Caco-2 (cell line): ENCODE data around the gene INHBB. TPM values are rescaled to one million over a fixed set of nuclear protein-coding genes. Genes with fewer than 3 reads are reported as not detected.

Experiments
- Bru-seq: library from RNA; stranded (reverse); fragments of 400-500 nt; gene quantifications from one replicate; lab custom pipeline; 2021; lab: Mats Ljungman, UMichigan
- BruChase-seq, 2 experiments: library from RNA; stranded (reverse); fragments of 400-500 nt; gene quantifications; one replicate each; lab custom pipeline; 2021; lab: Mats Ljungman, UMichigan
- BruUV-seq: library from RNA; stranded (reverse); fragments of 400-500 nt; replicated peaks from 2 replicates; lab custom pipeline; 2021; lab: Mats Ljungman, UMichigan
- CTCF ChIA-PET: fragments of 300-600 bp; sonication (Branson Sonifier 250); formaldehyde crosslinking; loops from one replicate; lab custom pipeline; 2022; ENCODE audit warnings: antibody characterized with exemption; lab: Charles Lee
- POLR2A ChIA-PET: fragments of 300-600 bp; sonication (Branson Sonifier 250); formaldehyde crosslinking; loops from one replicate; lab custom pipeline; 2022; ENCODE audit warnings: antibody characterized with exemption; lab: Charles Lee
- DNase-seq, 2 experiments: peaks; one replicate each; pipeline versions ENCODE4 v3.0.0 to v3.0.0-alpha.2; 2020 to 2022
- H3K27me3 ChIP-seq: replicated peaks from 2 replicates; pipeline ENCODE4 v1.6.0; 2011; ENCODE audit warnings: low read length; ENCODE audit not compliant: control insufficient read depth, insufficient read depth
- H3K36me3 ChIP-seq: 2 replicates; pipeline ENCODE4 v1.5.1; 2011; ENCODE audit warnings: low read length; ENCODE audit not compliant: control insufficient read depth, insufficient read depth
- H3K4me1 ChIP-seq: fragments of 250-450 bp; sonication (Bioruptor Pico); 2 replicates; pipeline ENCODE4 v1.5.1; 2020; ENCODE audit warnings: mild to moderate bottlenecking
- H3K4me3 ChIP-seq: 2 replicates; pipeline ENCODE4 v1.5.1; 2011; ENCODE audit warnings: low read depth, mild to moderate bottlenecking, control low read depth, low read length
- H3K9me3 ChIP-seq: fragments of 250-450 bp; sonication (Bioruptor Pico); 2 replicates; pipeline ENCODE4 v1.5.1; 2020; ENCODE audit warnings: mild to moderate bottlenecking, moderate library complexity
- H3K27ac Mint-ChIP-seq: one replicate; pipeline ENCODE4 v1.8.0; 2022; ENCODE audit warnings: mixed read lengths; ENCODE audit not compliant: unreplicated experiment
- H3K27me3 Mint-ChIP-seq: one replicate; pipeline ENCODE4 v1.8.0; 2022; ENCODE audit warnings: mixed read lengths; ENCODE audit not compliant: insufficient read depth, unreplicated experiment
- H3K36me3 Mint-ChIP-seq: one replicate; pipeline ENCODE4 v1.8.0; 2022; ENCODE audit warnings: mild to moderate bottlenecking, mixed read lengths; ENCODE audit not compliant: insufficient read depth, unreplicated experiment
- H3K4me1 Mint-ChIP-seq: one replicate; pipeline ENCODE4 v1.8.0; 2022; ENCODE audit warnings: low read depth, mixed read lengths; ENCODE audit not compliant: unreplicated experiment
- H3K4me3 Mint-ChIP-seq: one replicate; pipeline ENCODE4 v1.8.0; 2022; ENCODE audit warnings: mild to moderate bottlenecking, moderate library complexity, mixed read lengths; ENCODE audit not compliant: unreplicated experiment
- H3K9me3 Mint-ChIP-seq: one replicate; pipeline ENCODE4 v1.8.0; 2022; ENCODE audit warnings: mixed read lengths; ENCODE audit not compliant: unreplicated experiment
- CTCF ChIP-seq, 2 experiments: fragments of 200-600 bp in 1 of 2; IDR thresholded peaks; 1 replicate in 1 of 2; 2 replicates in 1 of 2; pipeline versions ENCODE4 v1.5.1 to v1.8.0; 2011 to 2022; ENCODE audit warnings: antibody characterized with exemption in 1 of 2, control low read depth in 1 of 2, inconsistent platforms in 1 of 2, low read depth in 1 of 2, low read length in 1 of 2, mild to moderate bottlenecking in 1 of 2, moderate library complexity in 1 of 2; ENCODE audit not compliant: insufficient read depth in 1 of 2, severe bottlenecking in 1 of 2, unreplicated experiment in 1 of 2
- intact Hi-C: fragments of 100-400 bp; cut with micrococcal nuclease; formaldehyde crosslinking; loops from one replicate; pipeline ENCODE4 v1.10.0; 2022; ENCODE audit not compliant: unreplicated experiment
- long read RNA-seq: library from polyadenylated mRNA; stranded (forward); transcript quantifications from one replicate; pipeline ENCODE4 v2.0.0, GENCODE V29; 2022
- total RNA-seq: library from RNA; stranded (reverse); gene quantifications from 2 replicates; pipeline ENCODE4 v1.2.3, GENCODE V29; 2022

INHBB gene
- total RNA-seq: 28.6 and 28.9 TPM in 2 replicates
- percentile 83 among the genes with signal in this experiment for Bru-seq, nascent RNA
- percentile 94 among the genes with signal in this experiment for BruChase-seq, experiment 1, labeled RNA remaining after a 2-hour chase
- percentile 78 among the genes with signal in this experiment for BruChase-seq, experiment 2, labeled RNA remaining after a 6-hour chase
- long read RNA-seq, transcript INHBB-201 (2 exons, 3,204 nt): major isoform, 5 of 13 reads
- long read RNA-seq, partial matches to known transcripts: 0 of 13 reads
- long read RNA-seq, other reads (novel, unspliced or antisense): 8 of 13 reads

- Mint-ChIP-seq H3K4me1 (peaks cover 23% of the 10 kb centered on the region), H3K4me3 (peak within 1 kb of the TSS; percentile 99), H3K9me3 (no peaks in the 10 kb centered on the region), H3K27me3 (peaks cover 3% of the 10 kb centered on the region), H3K27ac (peak within 1 kb of the TSS; percentile 73), H3K36me3 (peaks cover 25% of the 10 kb centered on the region)
- Histone ChIP-seq H3K4me3 (peak within 1 kb of the TSS; percentile 59), H3K27me3 (no peaks in the 10 kb centered on the region; the same call in 1 of the 2 replicates), H3K36me3 (no peaks in the 10 kb centered on the region), H3K9me3 (no peaks in the 10 kb centered on the region), H3K4me1 (peaks cover 12% of the 10 kb centered on the region)
- POLR2A ChIA-PET: interaction anchor here (0.6 to 2.3 kb wide), 2 partner anchors 53 to 58 kb away, joined by 8 to 12 read pairs; no protein-coding TSS in a partner anchor
- CTCF ChIA-PET: interaction anchor here (0.6 to 2.0 kb wide), 5 partner anchors 13 to 120 kb away, joined by 4 to 9 read pairs (median 5); no protein-coding TSS in a partner anchor
- DNase-seq: peak in 1 of 2 experiments; percentile 48
- intact Hi-C loops: no loop called here
- TF ChIP-seq CTCF (IDR thresholded peaks at IDR 0.05; ENCODE audit: insufficient read depth in 1 of 2, low read depth in 1 of 2, low read length in 1 of 2, severe bottlenecking in 1 of 2, unreplicated experiment in 1 of 2): no peak
- BruUV-seq: no TSS peak
Measured at GRCh38 chr2:120346026-120346666, at the start of gene INHBB. INHBB (plus strand) TSS chr2:120346136; CDS start chr2:120346189, 53 bp downstream.

GRCh38 chr2:120298173-120298835 lies 47.6 kb upstream of the INHBB start:
- POLR2A ChIA-PET: no interaction called here
- intact Hi-C loops: no loop called here
- TF ChIP-seq CTCF (IDR thresholded peaks at IDR 0.05; ENCODE audit: insufficient read depth in 1 of 2, low read depth in 1 of 2, low read length in 1 of 2, severe bottlenecking in 1 of 2, unreplicated experiment in 1 of 2): no peak
- no peak for DNase-seq
- no peaks in the 10 kb centered on the region for H3K4me1 ChIP-seq
- H3K4me3 ChIP-seq: no peak overlapping the region
- Mint-ChIP-seq H3K27me3 (no peaks in the 10 kb centered on the region), H3K4me3 (no peak overlapping the region), H3K36me3 (peaks cover 27% of the 10 kb centered on the region), H3K4me1 (no peaks in the 10 kb centered on the region), H3K9me3 (no peaks in the 10 kb centered on the region), H3K27ac (no peak overlapping the region)
- CTCF ChIA-PET: interaction anchor here (1.5 kb wide), 1 partner anchor 15 kb away, joined by 6 read pairs; no protein-coding TSS in a partner anchor
- H3K27me3 ChIP-seq: no peaks in the 10 kb centered on the region
- H3K36me3 ChIP-seq: peaks cover 2% of the 10 kb centered on the region
- BruUV-seq: no TSS peak
- no peaks in the 10 kb centered on the region for H3K9me3 ChIP-seq

GRCh38 chr2:120299004-120299403 lies 46.9 kb upstream of the INHBB start:
- no peak for DNase-seq
- Histone ChIP-seq H3K9me3 (no peaks in the 10 kb centered on the region), H3K4me1 (no peaks in the 10 kb centered on the region), H3K27me3 (no peaks in the 10 kb centered on the region), H3K36me3 (peaks cover 2% of the 10 kb centered on the region), H3K4me3 (no peak overlapping the region)
- ChIA-PET POLR2A (no interaction called here), CTCF (no interaction called here)
- no peak overlapping the region for H3K27ac Mint-ChIP-seq
- H3K9me3 Mint-ChIP-seq: no peaks in the 10 kb centered on the region
- no peaks in the 10 kb centered on the region for H3K27me3 Mint-ChIP-seq
- TF ChIP-seq CTCF (IDR thresholded peaks at IDR 0.05; ENCODE audit: insufficient read depth in 1 of 2, low read depth in 1 of 2, low read length in 1 of 2, severe bottlenecking in 1 of 2, unreplicated experiment in 1 of 2): no peak
- intact Hi-C loops: no loop called here
- no TSS peak for BruUV-seq
- no peaks in the 10 kb centered on the region for H3K4me1 Mint-ChIP-seq
- H3K4me3 Mint-ChIP-seq: no peak overlapping the region
- H3K36me3 Mint-ChIP-seq: peaks cover 23% of the 10 kb centered on the region
